GM23338 (cell line): ENCODE data around the gene KBTBD8. TPM values are rescaled to one million over a fixed set of nuclear protein-coding genes. Genes with fewer than 3 reads are reported as not detected.

Source experiments
- ATAC-seq: fragments of 200-7000 bp; cut with Tn5 transposase; 3 replicates; pipeline ENCODE4 v1.9.1; 2020
- DNase-seq: peaks from one replicate; pipeline ENCODE4 v3.0.0-alpha.2; 2015; ENCODE audit warnings: low spot score
- H2AFZ ChIP-seq: fragments of 200-600 bp; sonication (generic); 2 replicates; pipeline ENCODE4 v1.8.0; 2016; ENCODE audit warnings: antibody characterized with exemption, mild to moderate bottlenecking, moderate library complexity
- H3F3A ChIP-seq: fragments of 200-600 bp; sonication (generic); replicated peaks from 2 replicates; pipeline ENCODE4 v1.8.0; 2017; ENCODE audit warnings: antibody characterized with exemption, mixed run types, low read depth
- H3K27ac ChIP-seq: fragments of 200-600 bp; sonication (generic); 2 replicates; pipeline ENCODE4 v1.6.1; 2016; ENCODE audit warnings: low read depth
- H3K27me3 ChIP-seq: fragments of 200-600 bp; sonication (generic); 2 replicates; pipeline ENCODE4 v1.8.0; 2016; ENCODE audit warnings: mild to moderate bottlenecking, mixed run types, moderate library complexity; ENCODE audit not compliant: insufficient read depth
- H3K36me3 ChIP-seq: fragments of 200-600 bp; sonication (generic); 2 replicates; pipeline ENCODE4 v1.8.0; 2016; ENCODE audit warnings: mild to moderate bottlenecking; ENCODE audit not compliant: insufficient read depth
- H3K4me1 ChIP-seq: fragments of 200-600 bp; sonication (generic); 2 replicates; pipeline ENCODE4 v1.8.0; 2016; ENCODE audit warnings: mild to moderate bottlenecking, moderate library complexity; ENCODE audit not compliant: insufficient read depth
- H3K4me2 ChIP-seq: fragments of 200-600 bp; sonication (generic); 2 replicates; pipeline ENCODE4 v1.7.1; 2017; ENCODE audit warnings: mixed run types
- H3K4me3 ChIP-seq: fragments of 200-600 bp; sonication (generic); 2 replicates; pipeline ENCODE4 v1.6.1; 2016; ENCODE audit warnings: mixed run types
- H3K79me2 ChIP-seq: fragments of 200-600 bp; sonication (generic); replicated peaks from 2 replicates; pipeline ENCODE4 v1.8.0; 2017; ENCODE audit warnings: mild to moderate bottlenecking; ENCODE audit not compliant: insufficient read depth
- H3K9me2 ChIP-seq: fragments of 200-600 bp; sonication (generic); 2 replicates; pipeline ENCODE4 v1.8.0; 2017; ENCODE audit not compliant: insufficient read depth
- H4K20me1 ChIP-seq: fragments of 200-600 bp; sonication (generic); replicated peaks from 2 replicates; pipeline ENCODE4 v1.8.0; 2017; ENCODE audit warnings: mild to moderate bottlenecking; ENCODE audit not compliant: insufficient read depth
- H3K27ac Mint-ChIP-seq: 2 replicates; pipeline ENCODE4 v1.8.0; 2020; ENCODE audit warnings: inconsistent platforms, mild to moderate bottlenecking, moderate library complexity, mixed read lengths
- H3K27me3 Mint-ChIP-seq: 3 replicates; pipeline ENCODE4 v1.8.0; 2022; ENCODE audit warnings: low read depth, mild to moderate bottlenecking, moderate library complexity, mixed read lengths, inconsistent platforms; ENCODE audit not compliant: insufficient read depth, poor library complexity
- H3K36me3 Mint-ChIP-seq: 3 replicates; pipeline ENCODE4 v1.8.0; 2021; ENCODE audit warnings: low read depth, mild to moderate bottlenecking, inconsistent platforms, moderate library complexity, mixed read lengths
- H3K4me1 Mint-ChIP-seq: 3 replicates; pipeline ENCODE4 v1.8.0; 2020; ENCODE audit warnings: mild to moderate bottlenecking, inconsistent platforms, mixed read lengths
- H3K4me3 Mint-ChIP-seq: 3 replicates; pipeline ENCODE4 v1.8.0; 2021; ENCODE audit warnings: moderate library complexity, mild to moderate bottlenecking, inconsistent platforms, mixed read lengths
- H3K9me3 Mint-ChIP-seq: 3 replicates; pipeline ENCODE4 v1.8.0; 2020; ENCODE audit warnings: moderate library complexity, mild to moderate bottlenecking, inconsistent platforms, mixed read lengths
- CREB1 ChIP-seq: fragments of 250-450 bp; sonication (Bioruptor Pico); IDR thresholded peaks from 2 replicates; pipeline ENCODE4 v1.5.0; 2020; ENCODE audit warnings: low read depth, mild to moderate bottlenecking, moderate library complexity
- CTCF ChIP-seq, 2 experiments: fragments of 200-600 bp in 1 of 2; sonication (generic) in 1 of 2; conservative IDR thresholded peaks; 2 replicates each; pipeline versions ENCODE4 v1.5.1 to v1.6.1; 2016 to 2017; ENCODE audit warnings: antibody characterized with exemption in 2 of 2, low read depth in 2 of 2, mild to moderate bottlenecking in 2 of 2, moderate library complexity in 1 of 2
- EZH2 ChIP-seq: fragments of 200-600 bp; sonication (generic); IDR thresholded peaks from one replicate; pipeline ENCODE4 v1.8.0; 2017; ENCODE audit warnings: antibody characterized with exemption, mild to moderate bottlenecking, low read depth; ENCODE audit not compliant: unreplicated experiment
- EZH2phosphoT487 ChIP-seq: fragments of 200-600 bp; sonication (generic); IDR thresholded peaks from one replicate; pipeline ENCODE4 v1.8.1; 2018; ENCODE audit warnings: antibody characterized with exemption; ENCODE audit not compliant: unreplicated experiment
- JUNB ChIP-seq: IDR thresholded peaks from one replicate; pipeline ENCODE4 v1.6.1; 2016; ENCODE audit warnings: antibody characterized with exemption; ENCODE audit not compliant: unreplicated experiment
- NANOG ChIP-seq: IDR thresholded peaks from 2 replicates; pipeline ENCODE4 v1.6.1; 2016; ENCODE audit warnings: antibody characterized with exemption, borderline replicate concordance
- POLR2AphosphoS5 ChIP-seq: IDR thresholded peaks from 2 replicates; pipeline ENCODE4 v1.6.1; 2016; ENCODE audit warnings: antibody characterized with exemption, low read depth
- REST ChIP-seq: IDR thresholded peaks from one replicate; pipeline ENCODE4 v1.6.1; 2018; ENCODE audit warnings: antibody characterized with exemption; ENCODE audit not compliant: unreplicated experiment
- STAT1 ChIP-seq: IDR thresholded peaks from one replicate; pipeline ENCODE4 v1.6.1; 2016; ENCODE audit warnings: antibody characterized with exemption; ENCODE audit not compliant: unreplicated experiment
- ZNF114 ChIP-seq: fragments of 250-450 bp; sonication (Bioruptor Pico); IDR thresholded peaks from 2 replicates; pipeline ENCODE4 v1.5.0; 2020; ENCODE audit warnings: mild to moderate bottlenecking, moderate library complexity
- ZNF331 ChIP-seq: fragments of 250-450 bp; sonication (Bioruptor Pico); IDR thresholded peaks from 2 replicates; pipeline ENCODE4 v1.5.0; 2020; ENCODE audit warnings: low read depth, mild to moderate bottlenecking, moderate library complexity
- ZNF462 ChIP-seq: fragments of 250-450 bp; sonication (Bioruptor Pico); IDR thresholded peaks from 2 replicates; pipeline ENCODE4 v1.5.0; 2020; ENCODE audit warnings: mild to moderate bottlenecking, moderate library complexity
- polyA plus RNA-seq: library from polyadenylated mRNA; unstranded; fragments of >200 nt; fragmentation: Nextera tagmentation; extraction: Ambion mirVana; gene quantifications from 2 replicates; pipeline ENCODE4 v1.2.1, GENCODE V29; 2016
- total RNA-seq: library from RNA; depleted of rRNA; stranded (reverse); fragments of >200 nt; shearing (Covaris generic); gene quantifications from 2 replicates; pipeline ENCODE4 v1.2.3, GENCODE V29; 2014
- TF ChIP-seq, protein P1 (sequence below): IDR thresholded peaks from 2 replicates; pipeline ENCODE4 v1.6.1; 2016; ENCODE audit warnings: antibody characterized with exemption

The KBTBD8 gene
- total and polyA plus RNA-seq, 2 experiments from 2014 or later, result 3.5 to 19.9 TPM

DNA sequence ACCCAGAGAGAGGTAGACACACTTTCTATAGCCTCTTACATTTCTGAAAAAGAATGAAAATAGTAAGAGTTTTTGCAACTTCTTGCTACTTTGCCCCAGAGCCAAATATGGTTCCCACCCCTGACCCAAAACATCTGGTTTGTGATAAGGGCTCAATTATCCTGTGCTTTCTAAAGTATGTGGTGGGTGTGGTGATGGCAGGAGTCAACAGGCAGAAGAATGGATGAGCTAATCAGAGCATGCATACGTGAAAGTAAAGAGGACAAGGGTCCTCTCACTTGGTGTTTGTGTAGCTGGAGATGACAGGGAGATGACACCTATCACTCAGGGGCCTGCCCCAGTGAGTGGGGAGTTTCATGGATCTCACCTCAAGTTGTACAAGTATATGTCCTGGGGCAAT is 19.1 kb downstream of the KBTBD8 start:
- Mint-ChIP-seq H3K4me3 (no peak overlapping the region), H3K27ac (no peak overlapping the region), H3K27me3 (peaks cover 2% of the 10 kb centered on the region), H3K4me1 (peaks cover 15% of the 10 kb centered on the region), H3K9me3 (no peaks in the 10 kb centered on the region), H3K36me3 (no peaks in the 10 kb centered on the region)
- no peak overlapping the region for H3K4me2 ChIP-seq
- H3K79me2 ChIP-seq, result no peaks in the 10 kb centered on the region
- TF ChIP-seq STAT1 (no peak), CREB1 (CRISPR knock-in tag) (no peak), POLR2AphosphoS5 (no peak), CTCF (conservative IDR thresholded peaks at IDR 0.05; ENCODE audit: low read depth in 2 of 2) (no peak), ZNF114 (no peak), JUNB (no peak), NANOG (no peak), EZH2phosphoT487 (no peak), EZH2 (no peak), ZNF462 (CRISPR knock-in tag) (no peak), ZNF331 (CRISPR knock-in tag) (no peak), REST (no peak)
- TF ChIP-seq, protein P1, sequence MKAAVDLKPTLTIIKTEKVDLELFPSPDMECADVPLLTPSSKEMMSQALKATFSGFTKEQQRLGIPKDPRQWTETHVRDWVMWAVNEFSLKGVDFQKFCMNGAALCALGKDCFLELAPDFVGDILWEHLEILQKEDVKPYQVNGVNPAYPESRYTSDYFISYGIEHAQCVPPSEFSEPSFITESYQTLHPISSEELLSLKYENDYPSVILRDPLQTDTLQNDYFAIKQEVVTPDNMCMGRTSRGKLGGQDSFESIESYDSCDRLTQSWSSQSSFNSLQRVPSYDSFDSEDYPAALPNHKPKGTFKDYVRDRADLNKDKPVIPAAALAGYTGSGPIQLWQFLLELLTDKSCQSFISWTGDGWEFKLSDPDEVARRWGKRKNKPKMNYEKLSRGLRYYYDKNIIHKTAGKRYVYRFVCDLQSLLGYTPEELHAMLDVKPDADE, result no peak
- H3K4me1 ChIP-seq, result peaks cover 13% of the 10 kb centered on the region; the same call in 1 of the 2 replicates
- no peaks in the 10 kb centered on the region for H3K27me3 ChIP-seq
- no peaks in the 10 kb centered on the region for H3K9me2 ChIP-seq
- H2AFZ ChIP-seq, result no peak overlapping the region
- H3F3A ChIP-seq, result no peaks in the 10 kb centered on the region
- ATAC-seq (no peak), DNase-seq (no peak)
- H3K4me3 ChIP-seq, result no peak overlapping the region
- no peaks in the 10 kb centered on the region for H3K36me3 ChIP-seq
- H3K27ac ChIP-seq, result no peak overlapping the region
- H4K20me1 ChIP-seq, result no peaks in the 10 kb centered on the region
